RWPE1 (cell line): ENCODE data around the gene SLC39A11.

Experiments
- CTCF ChIA-PET: fragments of 350-600 bp; sonication (Branson Sonifier 250); formaldehyde crosslinking; extraction: SDS; loops from one replicate; lab custom pipeline; 2021; lab: Yijun Ruan, JAX
- POLR2A ChIA-PET: fragments of 400-600 bp; formaldehyde crosslinking; extraction: SDS; loops from one replicate; lab custom pipeline; 2020; ENCODE audit warnings: antibody characterized with exemption; ENCODE audit not compliant: low non-redundant PET; lab: Yijun Ruan, JAX
- DNase-seq: peaks from one replicate; pipeline ENCODE4 v3.0.0; 2012; ENCODE audit warnings: low spot score
- H3K27ac ChIP-seq: fragments of 450-650 bp; 2 replicates; pipeline ENCODE4 v1.5.1; 2017
- CTCF ChIP-seq: fragments of 450-650 bp; conservative IDR thresholded peaks from 2 replicates; pipeline ENCODE4 v1.5.1; 2017; ENCODE audit warnings: low read depth, mild to moderate bottlenecking

SLC39A11 gene

GRCh38 chr17:72719578-72720493, 372.7 kb downstream of the SLC39A11 start:
- no peak overlapping the region for H3K27ac ChIP-seq
- TF ChIP-seq CTCF, result no peak
- DNase-seq, result no peak
- CTCF ChIA-PET, result interaction anchor here (0.8 to 1.4 kb wide), 5 partner anchors 8 to 469 kb away, joined by 3 to 6 read pairs (median 4); no protein-coding TSS in a partner anchor
- POLR2A ChIA-PET, result no interaction called here

GRCh38 chr17:72719206-72719577, 373.3 kb downstream of the SLC39A11 start:
- no peak for TF ChIP-seq CTCF
- no peak for DNase-seq
- ChIA-PET CTCF (interaction anchor here (1.1 to 1.4 kb wide), 3 partner anchors 9 to 470 kb away, joined by 3 to 4 read pairs (median 3); no protein-coding TSS in a partner anchor), POLR2A (no interaction called here)
- H3K27ac ChIP-seq, result no peak overlapping the region

GRCh38 chr17:72717676-72718075, 374.8 kb downstream of the SLC39A11 start:
- peak overlapping the region; percentile 92; the same call in 1 of the 2 replicates for H3K27ac ChIP-seq
- ChIA-PET POLR2A (no interaction called here), CTCF (interaction anchor here (1.0 kb wide), 1 partner anchor 161 kb away, joined by 8 read pairs; no protein-coding TSS in a partner anchor)
- no peak for TF ChIP-seq CTCF
- no peak for DNase-seq

GRCh38 chr17:72717276-72717675, 375.2 kb downstream of the SLC39A11 start:
- H3K27ac ChIP-seq, result peak overlapping the region; percentile 92
- TF ChIP-seq CTCF, result no peak
- ChIA-PET CTCF (interaction anchor here (0.6 to 1.1 kb wide), 3 partner anchors 10 to 160 kb away, joined by 3 to 8 read pairs (median 7); no protein-coding TSS in a partner anchor), POLR2A (no interaction called here)
- no peak for DNase-seq

GRCh38 chr17:72715906-72716572, 376.4 kb downstream of the SLC39A11 start:
- no peak for TF ChIP-seq CTCF
- peak; percentile 87 for DNase-seq
- peak overlapping the region; percentile 92 for H3K27ac ChIP-seq
- ChIA-PET CTCF (interaction anchor here (0.7 to 2.0 kb wide), 4 partner anchors 9 to 159 kb away, joined by 3 to 7 read pairs (median 5); no protein-coding TSS in a partner anchor), POLR2A (interaction anchor here (0.7 kb wide), 2 partner anchors 204 to 516 kb away, joined by 3 to 5 read pairs; a partner anchor contains a TSS)
